ENCODE measurements around the gene HMGB3. TPM values are rescaled to one million over a fixed set of nuclear protein-coding genes. Genes with fewer than 3 reads are reported as not detected.

HMGB3 gene
- total RNA-seq, 1 experiment from 2014 or later, result 395 TPM

GRCh38 chrX:150990910-150991309 is 7.8 kb downstream of the HMGB3 start:
- Mint-ChIP-seq H3K27ac (peak overlapping the region; percentile 58), H3K4me1 (peaks cover 14% of the 10 kb centered on the region), H3K9me3 (no peaks in the 10 kb centered on the region), H3K36me3 (peaks cover 25% of the 10 kb centered on the region), H3K27me3 (ENCODE audit: low read depth) (no peaks in the 10 kb centered on the region), H3K4me3 (no peak overlapping the region)
- POLR2A ChIA-PET, result interaction anchor here (0.7 to 1.3 kb wide), 3 partner anchors 8 to 219 kb away, joined by 3 read pairs; partner anchors contain the start of gene HMGB3
- CTCF ChIA-PET, result interaction anchor here (1.5 to 2.7 kb wide), 2 partner anchors 91 to 219 kb away, joined by 5 to 15 read pairs; no protein-coding TSS in a partner anchor
- peak; percentile 77; the same call in 1 of the 2 replicates for TF ChIP-seq PRRX2 (CRISPR knock-in tag; IDR thresholded peaks at IDR 0.05)
- TF ChIP-seq RORB (CRISPR knock-in tag; IDR thresholded peaks at IDR 0.05), result no peak
- TF ChIP-seq, protein P1, sequence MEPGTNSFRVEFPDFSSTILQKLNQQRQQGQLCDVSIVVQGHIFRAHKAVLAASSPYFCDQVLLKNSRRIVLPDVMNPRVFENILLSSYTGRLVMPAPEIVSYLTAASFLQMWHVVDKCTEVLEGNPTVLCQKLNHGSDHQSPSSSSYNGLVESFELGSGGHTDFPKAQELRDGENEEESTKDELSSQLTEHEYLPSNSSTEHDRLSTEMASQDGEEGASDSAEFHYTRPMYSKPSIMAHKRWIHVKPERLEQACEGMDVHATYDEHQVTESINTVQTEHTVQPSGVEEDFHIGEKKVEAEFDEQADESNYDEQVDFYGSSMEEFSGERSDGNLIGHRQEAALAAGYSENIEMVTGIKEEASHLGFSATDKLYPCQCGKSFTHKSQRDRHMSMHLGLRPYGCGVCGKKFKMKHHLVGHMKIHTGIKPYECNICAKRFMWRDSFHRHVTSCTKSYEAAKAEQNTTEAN (CRISPR knock-in tag; IDR thresholded peaks at IDR 0.05), result no peak
- TF ChIP-seq ATF6 (CRISPR knock-in tag; IDR thresholded peaks at IDR 0.05), result no peak
- TF ChIP-seq CREB1 (CRISPR knock-in tag; IDR thresholded peaks at IDR 0.05), result no peak
- TF ChIP-seq, protein P2, sequence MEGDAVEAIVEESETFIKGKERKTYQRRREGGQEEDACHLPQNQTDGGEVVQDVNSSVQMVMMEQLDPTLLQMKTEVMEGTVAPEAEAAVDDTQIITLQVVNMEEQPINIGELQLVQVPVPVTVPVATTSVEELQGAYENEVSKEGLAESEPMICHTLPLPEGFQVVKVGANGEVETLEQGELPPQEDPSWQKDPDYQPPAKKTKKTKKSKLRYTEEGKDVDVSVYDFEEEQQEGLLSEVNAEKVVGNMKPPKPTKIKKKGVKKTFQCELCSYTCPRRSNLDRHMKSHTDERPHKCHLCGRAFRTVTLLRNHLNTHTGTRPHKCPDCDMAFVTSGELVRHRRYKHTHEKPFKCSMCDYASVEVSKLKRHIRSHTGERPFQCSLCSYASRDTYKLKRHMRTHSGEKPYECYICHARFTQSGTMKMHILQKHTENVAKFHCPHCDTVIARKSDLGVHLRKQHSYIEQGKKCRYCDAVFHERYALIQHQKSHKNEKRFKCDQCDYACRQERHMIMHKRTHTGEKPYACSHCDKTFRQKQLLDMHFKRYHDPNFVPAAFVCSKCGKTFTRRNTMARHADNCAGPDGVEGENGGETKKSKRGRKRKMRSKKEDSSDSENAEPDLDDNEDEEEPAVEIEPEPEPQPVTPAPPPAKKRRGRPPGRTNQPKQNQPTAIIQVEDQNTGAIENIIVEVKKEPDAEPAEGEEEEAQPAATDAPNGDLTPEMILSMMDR (IDR thresholded peaks at IDR 0.05), result no peak
- TF ChIP-seq HMGA2 (CRISPR knock-in tag; IDR thresholded peaks at IDR 0.05), result no peak
- no peak for TF ChIP-seq JUN (CRISPR knock-in tag; IDR thresholded peaks at IDR 0.05)
- TF ChIP-seq ZNF423 (CRISPR knock-in tag; IDR thresholded peaks at IDR 0.05), result no peak
- TF ChIP-seq, protein P3, sequence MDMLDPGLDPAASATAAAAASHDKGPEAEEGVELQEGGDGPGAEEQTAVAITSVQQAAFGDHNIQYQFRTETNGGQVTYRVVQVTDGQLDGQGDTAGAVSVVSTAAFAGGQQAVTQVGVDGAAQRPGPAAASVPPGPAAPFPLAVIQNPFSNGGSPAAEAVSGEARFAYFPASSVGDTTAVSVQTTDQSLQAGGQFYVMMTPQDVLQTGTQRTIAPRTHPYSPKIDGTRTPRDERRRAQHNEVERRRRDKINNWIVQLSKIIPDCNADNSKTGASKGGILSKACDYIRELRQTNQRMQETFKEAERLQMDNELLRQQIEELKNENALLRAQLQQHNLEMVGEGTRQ (CRISPR knock-in tag; IDR thresholded peaks at IDR 0.05), result no peak
- TF ChIP-seq, protein P4, sequence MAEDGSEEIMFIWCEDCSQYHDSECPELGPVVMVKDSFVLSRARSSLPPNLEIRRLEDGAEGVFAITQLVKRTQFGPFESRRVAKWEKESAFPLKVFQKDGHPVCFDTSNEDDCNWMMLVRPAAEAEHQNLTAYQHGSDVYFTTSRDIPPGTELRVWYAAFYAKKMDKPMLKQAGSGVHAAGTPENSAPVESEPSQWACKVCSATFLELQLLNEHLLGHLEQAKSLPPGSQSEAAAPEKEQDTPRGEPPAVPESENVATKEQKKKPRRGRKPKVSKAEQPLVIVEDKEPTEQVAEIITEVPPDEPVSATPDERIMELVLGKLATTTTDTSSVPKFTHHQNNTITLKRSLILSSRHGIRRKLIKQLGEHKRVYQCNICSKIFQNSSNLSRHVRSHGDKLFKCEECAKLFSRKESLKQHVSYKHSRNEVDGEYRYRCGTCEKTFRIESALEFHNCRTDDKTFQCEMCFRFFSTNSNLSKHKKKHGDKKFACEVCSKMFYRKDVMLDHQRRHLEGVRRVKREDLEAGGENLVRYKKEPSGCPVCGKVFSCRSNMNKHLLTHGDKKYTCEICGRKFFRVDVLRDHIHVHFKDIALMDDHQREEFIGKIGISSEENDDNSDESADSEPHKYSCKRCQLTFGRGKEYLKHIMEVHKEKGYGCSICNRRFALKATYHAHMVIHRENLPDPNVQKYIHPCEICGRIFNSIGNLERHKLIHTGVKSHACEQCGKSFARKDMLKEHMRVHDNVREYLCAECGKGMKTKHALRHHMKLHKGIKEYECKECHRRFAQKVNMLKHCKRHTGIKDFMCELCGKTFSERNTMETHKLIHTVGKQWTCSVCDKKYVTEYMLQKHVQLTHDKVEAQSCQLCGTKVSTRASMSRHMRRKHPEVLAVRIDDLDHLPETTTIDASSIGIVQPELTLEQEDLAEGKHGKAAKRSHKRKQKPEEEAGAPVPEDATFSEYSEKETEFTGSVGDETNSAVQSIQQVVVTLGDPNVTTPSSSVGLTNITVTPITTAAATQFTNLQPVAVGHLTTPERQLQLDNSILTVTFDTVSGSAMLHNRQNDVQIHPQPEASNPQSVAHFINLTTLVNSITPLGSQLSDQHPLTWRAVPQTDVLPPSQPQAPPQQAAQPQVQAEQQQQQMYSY (CRISPR knock-in tag; IDR thresholded peaks at IDR 0.05), result no peak
- no peak for TF ChIP-seq JAZF1 (CRISPR knock-in tag; IDR thresholded peaks at IDR 0.05)
- peak; percentile 21; the same call in 1 of the 2 replicates for TF ChIP-seq ERG (CRISPR knock-in tag; IDR thresholded peaks at IDR 0.05)
- no peak for TF ChIP-seq ZBTB21 (CRISPR knock-in tag; IDR thresholded peaks at IDR 0.05; ENCODE audit: borderline replicate concordance)
- peak; percentile 35; the same call in 1 of the 2 replicates for TF ChIP-seq ZNF671 (CRISPR knock-in tag; IDR thresholded peaks at IDR 0.05)
- TF ChIP-seq FOXP1 (CRISPR knock-in tag; IDR thresholded peaks at IDR 0.05; ENCODE audit: borderline replicate concordance), result no peak
- no peak for TF ChIP-seq ATF2 (CRISPR knock-in tag; IDR thresholded peaks at IDR 0.05; ENCODE audit: borderline replicate concordance, low read depth)
- TF ChIP-seq, protein P5, sequence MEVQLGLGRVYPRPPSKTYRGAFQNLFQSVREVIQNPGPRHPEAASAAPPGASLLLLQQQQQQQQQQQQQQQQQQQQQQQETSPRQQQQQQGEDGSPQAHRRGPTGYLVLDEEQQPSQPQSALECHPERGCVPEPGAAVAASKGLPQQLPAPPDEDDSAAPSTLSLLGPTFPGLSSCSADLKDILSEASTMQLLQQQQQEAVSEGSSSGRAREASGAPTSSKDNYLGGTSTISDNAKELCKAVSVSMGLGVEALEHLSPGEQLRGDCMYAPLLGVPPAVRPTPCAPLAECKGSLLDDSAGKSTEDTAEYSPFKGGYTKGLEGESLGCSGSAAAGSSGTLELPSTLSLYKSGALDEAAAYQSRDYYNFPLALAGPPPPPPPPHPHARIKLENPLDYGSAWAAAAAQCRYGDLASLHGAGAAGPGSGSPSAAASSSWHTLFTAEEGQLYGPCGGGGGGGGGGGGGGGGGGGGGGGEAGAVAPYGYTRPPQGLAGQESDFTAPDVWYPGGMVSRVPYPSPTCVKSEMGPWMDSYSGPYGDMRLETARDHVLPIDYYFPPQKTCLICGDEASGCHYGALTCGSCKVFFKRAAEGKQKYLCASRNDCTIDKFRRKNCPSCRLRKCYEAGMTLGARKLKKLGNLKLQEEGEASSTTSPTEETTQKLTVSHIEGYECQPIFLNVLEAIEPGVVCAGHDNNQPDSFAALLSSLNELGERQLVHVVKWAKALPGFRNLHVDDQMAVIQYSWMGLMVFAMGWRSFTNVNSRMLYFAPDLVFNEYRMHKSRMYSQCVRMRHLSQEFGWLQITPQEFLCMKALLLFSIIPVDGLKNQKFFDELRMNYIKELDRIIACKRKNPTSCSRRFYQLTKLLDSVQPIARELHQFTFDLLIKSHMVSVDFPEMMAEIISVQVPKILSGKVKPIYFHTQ (CRISPR knock-in tag; IDR thresholded peaks at IDR 0.05), result no peak
- ATAC-seq (peak; percentile 73), DNase-seq (ENCODE audit: low spot score) (no peak)

All from WTC11 (cell line).